Parathyroid adenoma (tissue), 2 donors: ENCODE results near the gene NTN4.
"Not testable (repeated sequence)": the region's sequence is repeated elsewhere in the genome, so short reads cannot be mapped to it uniquely, and the experiment has no call there.

ENCODE experiments used
- H2AFZ ChIP-seq: fragments of 300-600 bp; sonication (generic); one replicate; pipeline ENCODE4 v1.7.0; 2017; ENCODE audit warnings: antibody characterized with exemption, mild to moderate bottlenecking
- H3K27ac ChIP-seq: fragments of 300-600 bp; sonication (generic); one replicate; pipeline ENCODE4 v1.7.0; 2017
- H3K27me3 ChIP-seq: fragments of 300-600 bp; sonication (generic); one replicate; pipeline ENCODE4 v1.7.0; 2017; ENCODE audit warnings: low read length; ENCODE audit not compliant: control insufficient read depth, insufficient read depth
- H3K36me3 ChIP-seq: fragments of 300-600 bp; sonication (generic); one replicate; pipeline ENCODE4 v1.7.0; 2017; ENCODE audit warnings: low read length; ENCODE audit not compliant: control insufficient read depth, insufficient read depth
- H3K4me1 ChIP-seq: fragments of 300-600 bp; sonication (generic); one replicate; pipeline ENCODE4 v1.7.0; 2017; ENCODE audit warnings: control low read depth
- H3K4me2 ChIP-seq: fragments of 300-600 bp; sonication (generic); one replicate; pipeline ENCODE4 v1.7.0; 2017; ENCODE audit warnings: low read length
- H3K4me3 ChIP-seq: fragments of 300-600 bp; sonication (generic); one replicate; pipeline ENCODE4 v1.7.0; 2017; ENCODE audit warnings: low read depth, low read length
- H3K79me2 ChIP-seq: fragments of 300-600 bp; sonication (generic); one replicate; pipeline ENCODE4 v1.7.0; 2017; ENCODE audit warnings: control low read depth
- H3K9ac ChIP-seq: fragments of 300-600 bp; sonication (generic); one replicate; pipeline ENCODE4 v1.7.0; 2017; ENCODE audit warnings: mild to moderate bottlenecking
- H3K9me3 ChIP-seq: fragments of 300-600 bp; sonication (generic); one replicate; pipeline ENCODE4 v1.7.0; 2017; ENCODE audit warnings: low read length; ENCODE audit not compliant: control insufficient read depth
- CTCF ChIP-seq: fragments of 300-600 bp; sonication (generic); IDR thresholded peaks from one replicate; pipeline ENCODE4 v1.7.0; 2017; ENCODE audit warnings: antibody characterized with exemption, mild to moderate bottlenecking
- donor health status: primary hyperparathyroidism.

NTN4 gene

GRCh38 chr12:95736631-95737030, 53.9 kb downstream of the NTN4 start:
- H3K4me2 ChIP-seq = no peak overlapping the region
- no peak for TF ChIP-seq CTCF
- no peaks in the 10 kb centered on the region for H3K9me3 ChIP-seq
- H3K4me1 ChIP-seq = no peaks in the 10 kb centered on the region
- H3K27me3 ChIP-seq = no peaks in the 10 kb centered on the region
- no peak overlapping the region for H3K27ac ChIP-seq
- H3K36me3 ChIP-seq = no peaks in the 10 kb centered on the region
- no peak overlapping the region for H2AFZ ChIP-seq
- no peak overlapping the region for H3K9ac ChIP-seq
- no peaks in the 10 kb centered on the region for H3K79me2 ChIP-seq
- no peak overlapping the region for H3K4me3 ChIP-seq

GRCh38 chr12:95735728-95736127, 54.8 kb downstream of the NTN4 start:
- not testable (repeated sequence) for H3K79me2 ChIP-seq, H3K27me3 ChIP-seq, H3K9ac ChIP-seq, H3K27ac ChIP-seq, H2AFZ ChIP-seq, H3K9me3 ChIP-seq, H3K4me1 ChIP-seq, H3K4me3 ChIP-seq, H3K36me3 ChIP-seq, H3K4me2 ChIP-seq

GRCh38 chr12:95733141-95733825, 57.3 kb downstream of the NTN4 start:
- H3K36me3 ChIP-seq = no peaks in the 10 kb centered on the region
- no peaks in the 10 kb centered on the region for H3K79me2 ChIP-seq
- H3K4me3 ChIP-seq = no peak overlapping the region
- H3K4me2 ChIP-seq = no peak overlapping the region
- no peaks in the 10 kb centered on the region for H3K27me3 ChIP-seq
- no peaks in the 10 kb centered on the region for H3K4me1 ChIP-seq
- H3K9ac ChIP-seq = no peak overlapping the region
- TF ChIP-seq CTCF = no peak
- H3K27ac ChIP-seq = no peak overlapping the region
- no peak overlapping the region for H2AFZ ChIP-seq
- H3K9me3 ChIP-seq = no peaks in the 10 kb centered on the region

- TF ChIP-seq CTCF = no peak
- Histone ChIP-seq H3K27ac (no peak overlapping the region), H3K4me2 (no peak overlapping the region)
Observed at GRCh38 chr12:95731519-95731958, 59.0 kb downstream of the NTN4 start.

GRCh38 chr12:95730457-95730856, 60.1 kb downstream of the NTN4 start:
- H3K4me1 ChIP-seq = no peaks in the 10 kb centered on the region
- H3K9me3 ChIP-seq = peaks cover 3% of the 10 kb centered on the region
- H2AFZ ChIP-seq = no peak overlapping the region
- H3K79me2 ChIP-seq = no peaks in the 10 kb centered on the region
- TF ChIP-seq CTCF = no peak
- H3K36me3 ChIP-seq = no peaks in the 10 kb centered on the region
- no peaks in the 10 kb centered on the region for H3K27me3 ChIP-seq
- H3K27ac ChIP-seq = no peak overlapping the region
- no peak overlapping the region for H3K4me2 ChIP-seq
- no peak overlapping the region for H3K4me3 ChIP-seq
- no peak overlapping the region for H3K9ac ChIP-seq

More at GRCh38 chr12:95731519-95731958, 59.0 kb downstream of the NTN4 start:
- H3K79me2 ChIP-seq = no peaks in the 10 kb centered on the region
- no peaks in the 10 kb centered on the region for H3K36me3 ChIP-seq
- no peaks in the 10 kb centered on the region for H3K9me3 ChIP-seq
- no peaks in the 10 kb centered on the region for H3K27me3 ChIP-seq
- no peak overlapping the region for H3K4me3 ChIP-seq
- no peaks in the 10 kb centered on the region for H3K4me1 ChIP-seq
- no peak overlapping the region for H2AFZ ChIP-seq
- H3K9ac ChIP-seq = no peak overlapping the region
